ENCODE results near the gene PTPRN2.
A peak's percentile ranks its signal among the peaks of the same experiment; 100 is the strongest.
"Not testable (repeated sequence)": the region's sequence is repeated elsewhere in the genome, so short reads cannot be mapped to it uniquely, and the experiment has no call there.

The PTPRN2 gene

DNA sequence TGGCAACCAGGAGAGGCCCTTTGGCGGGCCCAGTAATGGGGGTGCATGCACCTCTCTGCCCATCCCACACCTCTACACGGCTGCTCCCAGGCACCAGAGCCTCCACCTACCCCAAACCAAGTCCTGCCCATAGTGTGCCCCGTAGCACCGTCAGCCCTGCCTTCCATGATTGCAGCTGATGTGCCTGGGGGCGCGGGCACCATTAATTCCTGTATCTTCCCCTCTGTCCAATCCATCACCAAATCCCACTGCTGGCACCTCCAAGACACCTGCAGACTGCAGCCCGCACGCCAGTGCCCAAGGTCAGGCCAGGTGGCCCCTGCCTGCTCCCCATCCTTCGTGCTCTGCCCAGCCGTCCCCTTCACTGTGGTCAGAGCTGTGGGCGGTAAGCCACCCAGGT is 533.0 kb downstream of the PTPRN2 start:
- DNase-seq: no peak

DNA sequence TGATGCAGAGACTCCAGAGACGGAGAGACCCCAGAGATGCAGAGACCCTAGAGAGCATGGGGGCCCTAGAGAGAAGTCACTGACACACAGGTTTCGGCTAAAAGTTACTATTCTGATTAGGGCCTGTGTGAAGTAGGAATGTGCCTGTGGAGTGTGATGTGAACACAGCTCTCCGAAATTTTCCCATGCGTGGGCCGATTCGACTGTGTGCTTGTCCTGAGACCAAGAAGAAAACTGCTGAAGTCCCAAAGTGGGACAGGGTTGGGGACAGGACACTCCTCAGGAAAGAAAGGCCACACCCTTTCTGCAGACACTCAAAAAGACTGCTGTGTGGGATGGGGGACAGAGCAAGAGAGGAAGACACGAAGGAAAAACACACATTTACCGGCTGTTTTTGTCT is 533.5 kb downstream of the PTPRN2 start:
- no peak for DNase-seq

DNA sequence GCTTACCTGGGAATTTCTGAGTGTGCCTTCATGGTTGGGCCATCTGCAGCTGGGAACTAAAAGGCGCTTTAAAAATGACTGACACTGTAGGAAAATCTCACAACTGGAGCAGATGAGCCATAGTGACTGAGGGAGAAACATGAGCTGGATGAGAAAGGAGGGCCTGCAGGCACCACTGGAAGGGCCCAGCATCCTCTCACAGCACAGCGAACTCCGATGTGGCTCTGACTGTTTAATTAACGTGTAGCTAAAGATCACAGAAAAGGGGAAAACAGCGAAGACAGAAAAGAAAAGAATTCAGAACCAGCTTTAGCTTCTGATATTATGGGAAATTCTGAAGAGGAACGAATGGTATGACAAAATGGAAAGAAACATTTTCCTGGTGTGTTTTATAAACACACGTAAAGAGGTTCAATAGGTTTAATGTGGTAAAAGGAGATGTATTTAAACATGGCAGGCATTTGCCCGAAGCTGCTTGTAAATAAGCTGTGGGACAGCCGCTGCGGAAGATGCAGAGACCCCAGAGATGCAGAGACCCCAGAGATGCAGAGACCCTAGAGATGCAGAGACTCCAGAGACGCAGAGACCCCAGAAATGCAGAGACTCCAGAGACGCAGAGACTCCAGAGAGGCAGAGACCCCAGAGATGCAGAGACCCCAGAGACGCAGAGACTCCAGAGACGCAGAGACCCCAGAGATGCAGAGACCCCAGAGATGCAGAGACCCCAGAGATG is 534.3 kb downstream of the PTPRN2 start:
- no peak for DNase-seq

DNA sequence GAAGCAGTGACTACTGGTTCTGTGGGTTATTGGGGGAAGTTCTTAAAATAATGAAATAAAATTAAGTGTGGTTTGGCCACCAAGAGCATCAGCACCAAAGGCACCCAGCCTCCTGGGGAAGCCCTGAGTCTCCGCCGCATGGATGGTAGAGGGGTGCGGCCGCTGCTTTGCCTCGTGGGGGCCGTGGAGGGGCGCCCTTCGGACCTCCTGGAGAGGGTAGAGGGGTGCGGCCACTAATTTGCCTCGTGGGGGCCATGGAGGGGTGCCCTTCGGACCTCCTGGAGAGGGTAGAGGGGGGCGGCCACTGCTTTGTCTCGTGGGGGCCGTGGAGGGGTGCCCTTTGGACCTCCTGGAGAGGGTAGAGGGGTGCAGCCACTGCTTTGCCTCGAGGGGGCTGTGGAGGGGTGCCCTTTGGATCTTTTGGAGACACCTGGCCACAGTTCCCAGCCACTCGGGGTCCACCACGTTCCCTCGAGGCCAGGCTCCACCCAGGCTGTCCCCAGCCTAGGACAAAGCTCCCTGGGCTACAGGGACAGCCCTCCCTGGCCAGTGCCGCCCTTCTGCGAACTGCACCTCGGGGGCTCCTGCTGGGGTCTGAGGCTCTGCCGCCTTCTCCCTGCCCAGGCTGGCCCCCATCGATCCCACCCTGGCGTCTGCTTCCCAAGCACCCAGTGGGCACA is 535.1 kb downstream of the PTPRN2 start:
- DNase-seq: no peak

DNA sequence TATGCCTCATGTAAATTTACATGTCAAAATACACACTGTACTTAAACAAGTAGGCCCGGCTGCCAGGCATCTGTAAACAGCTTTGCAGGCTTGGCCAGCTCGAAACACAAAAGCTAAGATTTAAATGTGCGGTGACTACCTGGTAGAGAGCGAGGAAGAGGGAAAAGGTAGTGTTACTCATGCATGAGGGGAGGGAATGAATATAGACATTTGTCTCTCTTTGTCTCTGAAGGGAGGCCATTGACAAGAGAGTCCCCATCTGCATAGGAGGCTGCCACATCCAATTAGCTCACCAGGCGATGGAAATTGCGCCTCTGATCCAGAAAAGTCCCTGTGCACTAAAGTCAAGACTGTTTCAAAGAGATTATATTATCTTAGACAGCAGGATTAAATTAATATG is 535.8 kb downstream of the PTPRN2 start:
- no peak for DNase-seq

DNA sequence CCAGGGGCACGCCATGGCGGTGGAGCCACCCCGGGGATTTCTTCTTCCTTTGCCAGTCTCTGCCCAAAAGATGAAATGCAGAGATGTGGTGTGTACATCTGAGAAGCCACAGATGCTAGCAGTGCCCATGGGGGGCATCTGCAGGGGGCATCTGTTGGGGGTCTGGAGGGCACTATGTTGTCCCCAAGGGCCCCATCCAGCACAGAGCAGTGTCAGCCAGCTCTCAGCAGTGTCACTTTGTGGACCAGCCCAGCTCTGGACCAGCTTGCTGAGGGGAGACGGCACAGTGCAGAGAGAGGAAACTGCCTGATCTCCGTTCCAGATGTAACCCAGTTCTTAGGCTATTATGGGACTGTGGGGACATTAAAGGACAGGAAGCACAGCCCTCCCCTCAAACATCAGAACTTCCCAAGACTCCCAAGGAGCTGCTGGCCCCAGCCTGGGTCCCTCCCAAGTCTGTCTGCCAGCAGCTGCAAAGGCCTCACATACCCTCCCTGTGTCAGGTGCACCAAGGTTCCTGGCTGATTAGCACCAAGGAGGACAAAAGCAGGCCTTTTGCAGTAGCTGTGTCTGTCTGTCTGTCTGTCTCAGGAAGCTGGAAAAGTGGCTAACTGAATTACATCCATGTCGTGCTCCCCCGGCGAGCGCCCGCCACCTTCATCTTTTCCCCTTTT is 536.5 kb downstream of the PTPRN2 start:
- DNase-seq: no peak

DNA sequence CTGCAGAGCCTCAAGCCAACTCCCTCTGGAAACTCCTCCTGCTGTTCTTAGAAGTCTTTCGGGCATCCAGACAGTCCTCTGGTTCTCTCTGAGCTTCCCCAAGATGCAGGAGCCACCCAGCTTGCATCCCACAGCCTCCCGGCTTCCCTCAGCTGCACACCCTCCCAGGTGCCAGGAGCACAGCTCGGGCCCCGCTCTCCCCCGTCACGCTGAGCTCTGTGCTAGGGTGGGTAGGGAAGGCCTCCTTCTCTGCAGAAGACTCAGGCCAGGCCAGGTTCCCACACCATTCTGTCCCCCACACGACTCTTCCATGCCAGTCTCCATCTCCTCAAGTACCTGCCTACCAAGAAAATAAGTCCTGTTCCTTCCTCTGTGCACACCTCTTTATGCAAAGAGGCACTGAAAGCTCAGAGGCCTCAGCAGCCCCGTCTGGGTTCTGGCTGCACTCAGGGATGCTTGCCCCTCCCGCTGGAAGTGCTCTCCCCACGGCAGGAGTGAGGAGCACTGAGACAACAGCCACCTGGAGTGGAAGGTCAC is 537.1 kb downstream of the PTPRN2 start:
- DNase-seq: no peak

DNA sequence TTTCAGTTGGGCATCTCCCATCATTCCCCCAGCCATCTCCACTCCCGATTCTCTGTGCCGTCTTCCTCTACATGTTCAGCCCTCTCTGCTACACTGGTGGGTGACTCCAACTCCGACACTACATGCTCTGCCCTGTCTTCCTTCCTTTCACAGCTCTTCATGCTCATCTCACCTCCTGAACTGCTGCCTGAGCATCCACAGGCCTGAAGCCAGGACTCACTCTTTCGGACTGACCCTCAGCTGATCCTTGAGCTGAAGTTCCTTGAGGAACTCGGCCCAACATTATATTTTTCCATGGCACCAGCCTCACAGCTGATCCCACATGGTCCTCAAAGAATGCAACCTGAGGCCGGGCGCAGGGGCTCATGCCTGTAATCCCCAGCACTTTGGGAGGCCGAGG is 538.4 kb downstream of the PTPRN2 start:
- DNase-seq: no peak

DNA sequence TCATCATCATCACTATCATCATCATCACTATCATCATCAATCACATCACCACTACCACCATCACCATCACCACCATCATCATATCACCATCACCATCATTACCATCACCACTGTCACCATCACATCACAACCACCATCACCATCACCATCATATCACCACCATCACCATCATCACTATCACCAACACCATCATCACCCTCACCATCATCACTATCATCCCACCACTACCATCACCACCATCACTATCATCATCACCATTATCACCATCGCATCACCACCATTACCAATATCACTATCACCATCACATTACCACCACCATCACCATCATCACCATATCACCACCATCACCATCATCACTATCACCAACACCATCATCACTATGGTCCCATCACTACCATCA is 539.1 kb downstream of the PTPRN2 start:
- DNase-seq: no peak

DNA sequence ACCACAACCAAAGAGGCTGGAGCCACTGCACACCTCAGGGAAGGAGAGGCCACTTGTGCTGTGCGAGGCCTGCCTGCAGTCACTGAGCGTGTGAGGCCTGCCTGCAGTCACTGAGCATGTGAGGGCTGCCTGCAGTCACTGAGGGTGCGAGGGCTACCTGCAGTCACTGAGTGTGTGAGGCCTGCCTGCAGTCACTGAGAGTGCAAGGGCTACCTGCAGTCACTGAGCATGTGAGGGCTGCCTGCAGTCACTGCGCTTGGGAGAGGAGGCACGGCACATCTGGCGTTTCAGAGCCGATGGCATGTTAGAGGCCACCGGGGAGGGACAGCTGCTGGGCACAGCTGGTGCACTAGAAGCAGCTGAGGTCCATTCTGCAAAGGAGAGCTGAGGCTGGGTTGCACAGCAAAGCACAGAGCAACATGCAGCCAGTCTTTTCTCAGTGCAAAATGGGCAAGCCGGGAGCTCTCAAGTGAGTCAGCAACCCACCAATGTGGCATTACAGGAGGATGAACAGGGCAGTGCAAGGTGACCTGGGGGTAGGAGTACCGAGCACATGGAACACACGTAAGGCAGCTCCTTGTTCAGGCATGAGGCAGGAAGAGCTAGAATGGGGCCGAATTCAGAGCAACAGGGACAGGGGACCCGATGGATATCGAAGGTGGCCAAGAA is 540.1 kb downstream of the PTPRN2 start:
- no peak for DNase-seq

DNA sequence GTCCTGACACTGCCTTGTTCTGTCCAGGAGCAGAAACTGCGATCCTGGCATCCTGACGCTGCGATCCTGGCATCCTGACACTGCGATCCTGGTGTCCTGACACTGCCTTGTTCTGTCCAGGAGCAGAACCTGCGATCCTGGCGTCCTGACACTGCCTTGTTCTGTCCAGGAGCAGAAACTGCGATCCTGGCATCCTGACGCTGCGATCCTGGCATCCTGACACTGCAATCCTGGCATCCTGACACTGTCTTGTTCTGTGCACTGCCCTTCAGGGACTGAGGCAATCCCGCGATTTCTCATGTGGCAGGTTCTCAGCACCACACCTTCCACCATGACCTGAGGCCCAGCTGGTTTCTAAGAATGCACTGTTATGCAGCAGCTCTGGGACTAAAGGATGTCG is 541.4 kb downstream of the PTPRN2 start:
- DNase-seq: peak in 1 of 2 experiments; percentile 3

DNA sequence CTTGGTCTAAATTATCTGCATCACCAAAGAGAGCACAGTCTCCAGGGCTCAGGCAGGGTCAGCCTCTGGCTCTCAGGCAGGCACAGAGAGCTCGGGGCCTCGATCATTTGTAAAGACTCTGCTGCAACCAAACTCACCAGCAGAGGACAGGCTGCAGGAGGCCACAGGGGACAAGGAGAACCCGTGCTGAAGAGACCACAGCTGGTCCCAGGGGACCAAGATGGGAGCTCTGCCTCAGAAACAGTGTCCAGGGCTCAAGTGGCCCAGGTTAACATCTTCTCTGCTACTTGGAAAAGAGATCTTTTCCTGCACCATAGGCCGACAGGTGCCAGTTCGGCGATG is 543.2 kb downstream of the PTPRN2 start:
- no peak for DNase-seq

DNA sequence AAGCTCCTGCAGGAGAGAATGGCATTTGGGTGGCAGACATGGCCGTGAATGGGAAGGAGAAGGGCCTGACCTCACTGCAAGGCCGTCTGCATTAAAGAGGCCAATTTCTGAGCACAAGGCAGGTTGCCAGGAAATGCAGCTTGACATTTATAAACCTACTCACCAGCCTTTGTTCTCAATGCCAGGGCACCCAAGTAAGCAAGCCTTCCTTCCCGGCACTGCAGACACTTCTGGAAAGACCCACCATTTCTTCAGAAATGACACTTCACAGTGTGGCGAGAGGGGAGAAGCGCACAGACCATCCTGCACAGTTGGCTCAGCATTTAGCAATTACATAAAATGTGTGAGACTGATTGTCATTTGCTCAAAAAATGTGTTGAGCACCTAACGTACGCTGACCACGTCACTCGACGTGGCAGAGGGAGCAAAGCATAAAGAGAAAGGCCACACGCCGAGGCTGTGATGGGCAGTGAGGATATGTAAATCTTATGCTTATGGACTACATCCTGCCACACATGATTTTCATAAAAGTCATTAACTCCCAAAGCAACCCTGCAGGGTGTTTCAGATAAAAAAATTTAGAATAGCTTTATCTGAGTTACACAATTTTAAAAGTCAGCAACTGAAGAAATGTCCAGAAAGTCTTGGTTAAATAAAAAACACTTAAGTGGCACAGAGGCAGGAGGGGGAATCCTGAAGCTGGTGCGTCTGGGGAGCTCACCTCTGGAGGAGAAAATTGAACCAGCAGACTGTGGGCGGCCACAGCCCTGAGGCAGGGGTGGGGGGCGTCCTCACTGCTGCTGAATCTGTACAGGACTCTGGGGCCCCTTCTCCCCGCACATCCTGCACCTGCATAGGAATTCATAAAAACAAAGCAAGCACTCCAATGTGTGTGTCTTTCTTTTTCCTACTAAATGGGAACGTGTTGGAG is 543.8 kb downstream of the PTPRN2 start:
- no peak for DNase-seq

DNA sequence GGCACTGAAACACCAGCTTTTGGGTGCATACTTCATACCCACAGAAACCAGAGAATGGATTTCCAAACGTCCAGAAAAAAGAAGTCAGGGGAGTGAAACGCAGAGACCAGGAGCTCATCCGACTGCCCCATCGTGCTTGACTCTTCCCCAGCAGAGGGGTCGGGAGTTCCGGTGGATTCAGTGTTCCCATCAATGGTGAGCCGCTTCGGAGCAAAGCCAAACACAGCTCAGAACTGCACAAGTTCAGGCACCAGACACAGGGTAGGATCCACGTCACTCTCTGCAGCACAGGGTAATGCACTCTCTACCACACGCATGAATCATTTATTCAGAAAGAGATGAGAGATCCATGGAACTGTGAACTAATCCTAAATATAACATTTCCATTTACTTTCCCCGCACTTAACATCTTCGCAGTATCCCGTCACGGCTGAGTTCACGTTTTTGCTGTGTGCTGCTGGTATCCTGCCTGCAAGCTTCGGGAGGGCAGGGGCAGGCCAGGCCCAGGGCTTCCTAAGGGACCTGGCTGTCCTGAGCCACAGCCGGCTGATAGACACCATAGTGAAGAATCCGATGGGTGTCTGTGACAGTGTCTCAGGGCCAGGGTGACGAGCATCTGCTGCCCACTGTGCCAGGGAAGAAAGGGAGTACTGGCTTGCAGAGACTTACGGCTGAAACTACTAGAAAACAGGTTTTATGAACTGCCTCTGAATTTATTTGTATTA is 545.3 kb downstream of the PTPRN2 start:
- DNase-seq: no peak

DNA sequence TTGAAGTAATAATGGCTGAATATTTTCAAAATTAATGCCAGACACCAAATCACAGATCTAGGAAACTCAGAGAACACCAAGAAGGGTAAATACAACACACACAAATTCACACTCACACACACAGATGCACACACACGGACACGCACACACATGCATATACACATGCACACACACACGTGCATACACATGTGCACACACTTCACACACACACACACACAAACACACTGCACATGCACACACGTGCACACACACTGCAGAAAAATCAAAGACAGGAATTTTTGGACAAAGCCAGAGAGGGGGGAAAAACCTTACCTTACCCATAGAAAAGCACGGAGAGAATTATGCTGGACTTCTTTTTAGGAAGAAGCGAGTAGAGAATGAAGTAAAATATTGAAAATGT is 547.4 kb downstream of the PTPRN2 start:
- no peak for DNase-seq

DNA sequence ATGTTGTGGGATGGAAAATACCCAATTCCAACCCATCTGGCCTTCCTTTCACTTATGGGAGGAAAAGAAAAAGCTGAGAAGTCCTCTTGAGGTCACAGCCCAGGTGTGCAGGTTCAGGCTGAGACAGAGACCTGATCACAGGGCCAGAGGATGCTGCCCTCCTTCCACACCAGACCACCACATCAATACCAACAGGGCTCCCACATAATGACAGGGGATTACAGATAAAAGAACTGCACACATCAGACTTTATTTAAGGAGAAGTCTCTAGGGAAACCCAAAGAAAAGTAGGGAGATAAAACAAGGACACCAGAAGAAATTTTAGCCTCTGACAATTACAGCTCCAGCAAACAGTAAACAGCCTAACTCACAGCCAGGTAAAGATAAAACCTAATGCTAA is 548.4 kb downstream of the PTPRN2 start:
- no peak for DNase-seq

DNA sequence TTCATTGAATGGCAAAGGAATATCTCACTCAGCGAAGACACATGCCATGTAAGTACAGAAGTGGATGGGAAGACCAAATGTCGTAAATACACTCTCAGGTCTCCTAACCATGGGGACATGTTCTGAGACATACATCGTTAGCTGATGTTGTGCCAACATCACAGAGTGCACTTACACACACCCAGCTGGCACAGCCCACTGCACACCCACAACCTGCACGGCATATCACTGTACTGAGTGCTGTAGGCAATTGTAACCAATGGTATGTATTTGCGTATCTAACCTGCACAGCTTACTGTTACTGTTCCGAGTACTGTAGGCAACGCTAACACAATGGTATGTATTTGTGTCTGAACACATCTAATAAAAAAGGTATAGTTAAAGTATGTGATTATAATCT is 550.4 kb downstream of the PTPRN2 start:
- no peak for DNase-seq

DNA sequence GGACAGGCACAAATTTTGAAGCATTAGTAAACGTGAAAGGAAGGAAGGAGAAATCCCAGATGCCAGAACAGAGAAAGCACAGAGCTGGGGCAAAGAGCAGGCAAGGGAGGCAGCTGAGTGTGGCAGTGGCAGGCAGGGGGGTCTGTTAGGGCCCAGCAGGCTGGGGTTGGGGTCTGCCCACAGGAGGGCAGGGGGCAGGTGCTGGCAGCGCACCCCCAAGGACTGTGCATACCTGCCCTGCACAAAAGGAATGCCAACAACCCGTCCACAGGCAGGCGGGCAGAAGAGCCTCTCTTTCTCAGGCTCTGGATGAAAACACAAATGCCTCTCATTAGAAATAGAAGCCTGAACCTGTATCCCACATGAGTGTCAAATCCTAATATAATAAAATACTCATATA is 552.3 kb downstream of the PTPRN2 start:
- DNase-seq: no peak

DNA sequence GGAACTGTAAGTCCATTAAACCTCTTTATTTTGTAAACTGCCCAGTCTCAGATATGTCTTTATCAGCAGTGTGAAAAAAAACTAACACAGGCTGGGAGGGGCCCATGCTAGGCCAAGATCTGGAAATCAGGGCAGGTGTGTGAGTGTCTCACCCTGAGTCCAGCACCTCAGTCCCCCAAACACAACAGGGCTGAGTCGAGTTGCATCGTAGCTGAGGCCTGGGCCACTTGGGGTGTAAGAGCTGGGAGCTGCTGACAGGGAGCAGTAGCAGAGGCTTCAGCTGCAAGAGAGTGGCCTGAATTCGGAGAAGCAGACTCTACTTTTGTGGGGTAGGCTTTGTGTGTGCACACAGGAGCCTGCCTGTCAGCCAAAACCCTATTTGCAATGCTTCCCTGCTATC is 553.1 kb downstream of the PTPRN2 start:
- no peak for DNase-seq

DNA sequence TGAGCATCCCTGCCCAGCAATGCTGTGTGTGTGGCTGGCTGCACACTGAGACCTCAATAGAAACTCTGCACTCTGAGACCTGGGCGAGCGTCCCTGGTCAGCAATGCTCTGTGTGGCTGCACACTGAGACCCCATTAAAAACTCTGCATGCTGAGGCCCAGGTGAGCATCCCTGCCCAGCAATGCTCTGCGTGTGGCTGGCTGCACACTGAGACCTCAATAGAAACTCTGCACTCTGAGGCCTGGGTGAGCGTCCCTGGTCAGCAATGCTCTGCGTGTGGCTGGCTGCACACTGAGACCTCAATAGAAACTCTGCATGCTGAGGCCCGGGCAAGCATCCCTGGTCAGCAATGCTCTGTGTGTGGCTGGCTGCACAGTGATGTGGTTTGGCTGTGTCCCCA is 553.7 kb downstream of the PTPRN2 start:
- DNase-seq: not testable (repeated sequence)

DNA sequence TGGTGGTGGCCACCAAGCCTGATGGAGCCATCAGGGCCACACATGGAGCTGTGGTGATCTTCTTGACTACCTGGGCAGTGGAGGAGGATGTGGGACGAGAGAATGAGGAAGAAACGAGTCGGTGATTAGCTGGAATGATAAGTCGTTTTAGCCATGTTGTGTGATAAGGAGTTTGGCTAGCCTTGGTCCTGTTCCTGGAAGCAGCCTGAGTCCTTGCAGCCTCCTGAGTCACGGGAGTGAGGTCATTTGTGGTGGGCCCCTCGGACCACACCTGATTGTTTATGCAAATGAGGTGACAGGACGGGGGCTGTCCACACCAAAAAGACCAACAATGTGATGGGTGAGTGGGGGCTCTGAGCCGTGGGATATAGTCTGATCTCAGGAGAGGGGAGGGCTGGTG is 554.4 kb downstream of the PTPRN2 start:
- DNase-seq: no peak
